Suprapubic skin (tissue), 4 donors: ENCODE data around the gene SYT11. TPM values are rescaled to one million over a fixed set of nuclear protein-coding genes. Genes with fewer than 3 reads are reported as not detected.

ENCODE experiments used
- DNase-seq, 2 donors: peaks; one replicate each; pipeline ENCODE4 v3.0.0-alpha.2; 2019; ENCODE audit warnings: low spot score in 2 of 2
- H3K27ac ChIP-seq: fragments of 200-600 bp; sonication (generic); one replicate; pipeline ENCODE4 v1.5.1; 2019
- H3K27me3 ChIP-seq: fragments of 200-600 bp; sonication (generic); one replicate; pipeline ENCODE4 v1.5.1; 2019
- H3K36me3 ChIP-seq: fragments of 200-600 bp; sonication (generic); one replicate; pipeline ENCODE4 v1.5.1; 2019
- H3K4me1 ChIP-seq: fragments of 200-600 bp; sonication (generic); one replicate; pipeline ENCODE4 v1.5.1; 2019
- H3K4me3 ChIP-seq: fragments of 200-600 bp; sonication (generic); one replicate; pipeline ENCODE4 v1.5.1; 2019; ENCODE audit warnings: mild to moderate bottlenecking
- H3K9me3 ChIP-seq: fragments of 200-600 bp; sonication (generic); one replicate; pipeline ENCODE4 v1.5.1; 2019
- EP300 ChIP-seq: sonication (generic); formaldehyde crosslinking; IDR thresholded peaks from one replicate; pipeline ENCODE4 v1.6.1; 2017; ENCODE audit warnings: antibody characterized with exemption
- POLR2A ChIP-seq, 2 donors: fragments of 450-650 bp; IDR thresholded peaks; one replicate each; pipeline ENCODE4 v1.6.1; 2017; ENCODE audit warnings: antibody characterized with exemption in 2 of 2, mild to moderate bottlenecking in 2 of 2, moderate library complexity in 2 of 2
- POLR2AphosphoS5 ChIP-seq, 3 donors: sonication (generic); formaldehyde crosslinking; IDR thresholded peaks; one replicate each; pipeline ENCODE4 v1.6.1; 2017; ENCODE audit warnings: antibody characterized with exemption in 3 of 3
- WGBS: methylation state at CpG from one replicate; pipeline ENCODE4 v1.1.5; 2018; 5-methylcytosine and 5-hydroxymethylcytosine counted together
- total RNA-seq, 4 donors: library from RNA; depleted of rRNA; stranded (reverse); fragments of >200 nt; gene quantifications; one replicate each; pipeline ENCODE4 v1.1.0, GENCODE V29; 2016
- TF ChIP-seq, protein P1 (sequence below), 2 donors: fragments of 200-600 bp in 1 of 2; fragments of 450-650 bp in 1 of 2; sonication (generic) in 1 of 2; IDR thresholded peaks; one replicate each; pipeline ENCODE4 v1.5.1; 2016 to 2019; ENCODE audit warnings: antibody characterized with exemption in 2 of 2, mild to moderate bottlenecking in 1 of 2, moderate library complexity in 1 of 2

Gene SYT11
- total RNA-seq, 4 donors from 2014 or later, result 2.2 to 3.3 (median 2.7) TPM

GRCh38 chr1:155861896-155862295 is 2.5 kb downstream of the SYT11 start:
- no peak for DNase-seq
- Histone ChIP-seq H3K27me3 (no peaks in the 10 kb centered on the region), H3K9me3 (no peaks in the 10 kb centered on the region), H3K4me3 (no peak overlapping the region), H3K27ac (no peak overlapping the region), H3K4me1 (peaks cover 27% of the 10 kb centered on the region), H3K36me3 (no peaks in the 10 kb centered on the region)
- TF ChIP-seq POLR2A (IDR thresholded peaks at IDR 0.05) (no peak), EP300 (no peak), POLR2AphosphoS5 (IDR thresholded peaks at IDR 0.05) (no peak)
- TF ChIP-seq, protein P1, sequence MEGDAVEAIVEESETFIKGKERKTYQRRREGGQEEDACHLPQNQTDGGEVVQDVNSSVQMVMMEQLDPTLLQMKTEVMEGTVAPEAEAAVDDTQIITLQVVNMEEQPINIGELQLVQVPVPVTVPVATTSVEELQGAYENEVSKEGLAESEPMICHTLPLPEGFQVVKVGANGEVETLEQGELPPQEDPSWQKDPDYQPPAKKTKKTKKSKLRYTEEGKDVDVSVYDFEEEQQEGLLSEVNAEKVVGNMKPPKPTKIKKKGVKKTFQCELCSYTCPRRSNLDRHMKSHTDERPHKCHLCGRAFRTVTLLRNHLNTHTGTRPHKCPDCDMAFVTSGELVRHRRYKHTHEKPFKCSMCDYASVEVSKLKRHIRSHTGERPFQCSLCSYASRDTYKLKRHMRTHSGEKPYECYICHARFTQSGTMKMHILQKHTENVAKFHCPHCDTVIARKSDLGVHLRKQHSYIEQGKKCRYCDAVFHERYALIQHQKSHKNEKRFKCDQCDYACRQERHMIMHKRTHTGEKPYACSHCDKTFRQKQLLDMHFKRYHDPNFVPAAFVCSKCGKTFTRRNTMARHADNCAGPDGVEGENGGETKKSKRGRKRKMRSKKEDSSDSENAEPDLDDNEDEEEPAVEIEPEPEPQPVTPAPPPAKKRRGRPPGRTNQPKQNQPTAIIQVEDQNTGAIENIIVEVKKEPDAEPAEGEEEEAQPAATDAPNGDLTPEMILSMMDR (IDR thresholded peaks at IDR 0.05), result no peak
- WGBS, result 94% methylated on average over 2 of the region's 2 CpGs

DNA sequence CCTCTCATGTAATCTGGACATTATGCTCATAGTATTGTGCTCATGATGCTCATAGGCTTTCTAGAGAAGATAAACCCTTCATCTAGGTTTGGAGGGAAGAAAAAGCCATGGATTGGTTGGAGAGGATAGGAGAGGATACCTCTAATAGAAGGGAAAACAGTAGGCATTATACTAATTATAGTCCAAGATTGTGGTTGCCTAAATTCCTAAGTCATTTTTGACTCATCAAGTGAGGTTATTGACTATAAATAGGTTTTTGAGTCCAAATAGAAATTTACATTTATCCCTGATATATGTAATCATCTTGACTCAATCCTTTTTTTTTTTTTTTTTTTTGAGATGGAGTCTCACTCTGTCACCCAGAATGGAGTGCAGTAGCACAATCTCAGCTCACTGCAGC is 5.0 kb downstream of the SYT11 start:
- no peaks in the 10 kb centered on the region for H3K36me3 ChIP-seq
- no peak overlapping the region for H3K4me3 ChIP-seq
- no peaks in the 10 kb centered on the region for H3K27me3 ChIP-seq
- no peak for DNase-seq
- peaks cover 13% of the 10 kb centered on the region for H3K4me1 ChIP-seq
- TF ChIP-seq POLR2A (IDR thresholded peaks at IDR 0.05) (no peak), EP300 (no peak), POLR2AphosphoS5 (IDR thresholded peaks at IDR 0.05) (no peak)
- TF ChIP-seq, protein P1 (IDR thresholded peaks at IDR 0.05), result no peak
- no peak overlapping the region for H3K27ac ChIP-seq
- H3K9me3 ChIP-seq, result no peaks in the 10 kb centered on the region

GRCh38 chr1:155867766-155868165 is 8.4 kb downstream of the SYT11 start:
- Histone ChIP-seq H3K4me1 (no peaks in the 10 kb centered on the region), H3K36me3 (no peaks in the 10 kb centered on the region), H3K4me3 (no peak overlapping the region), H3K27me3 (no peaks in the 10 kb centered on the region), H3K27ac (no peak overlapping the region), H3K9me3 (no peaks in the 10 kb centered on the region)
- no peak for DNase-seq
- no peak for TF ChIP-seq POLR2A (IDR thresholded peaks at IDR 0.05)
- 93% methylated on average over 8 of the region's 8 CpGs for WGBS

DNA sequence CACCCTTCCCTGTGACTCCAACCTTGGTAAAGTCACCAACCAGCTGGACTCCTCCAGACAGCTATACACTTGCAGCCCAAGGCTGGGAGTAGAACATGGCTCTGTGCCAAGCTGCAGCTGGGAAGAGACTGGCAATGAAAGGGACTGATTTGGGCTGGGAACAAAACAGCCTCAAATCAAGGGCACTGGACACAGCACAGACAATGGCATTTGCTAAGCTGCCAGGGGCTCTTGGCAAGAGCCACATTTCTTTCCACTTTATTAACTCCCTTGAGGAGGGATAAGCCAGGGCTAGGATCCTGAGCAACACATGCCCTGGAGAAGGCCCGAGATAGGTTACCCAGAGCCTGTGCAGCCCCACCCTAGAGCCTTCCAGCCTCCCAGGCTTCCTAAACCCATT is 12.0 kb downstream of the SYT11 start:
- H3K4me3 ChIP-seq, result no peak overlapping the region
- DNase-seq, result no peak
- TF ChIP-seq POLR2AphosphoS5 (IDR thresholded peaks at IDR 0.05) (no peak), EP300 (no peak)
- TF ChIP-seq, protein P1 (IDR thresholded peaks at IDR 0.05), result no peak
- no peaks in the 10 kb centered on the region for H3K36me3 ChIP-seq
- H3K9me3 ChIP-seq, result no peaks in the 10 kb centered on the region
- no peaks in the 10 kb centered on the region for H3K4me1 ChIP-seq
- no CpG with 5 or more reads among the region's 1 CpG for WGBS
- no peak overlapping the region for H3K27ac ChIP-seq
- no peaks in the 10 kb centered on the region for H3K27me3 ChIP-seq

DNA sequence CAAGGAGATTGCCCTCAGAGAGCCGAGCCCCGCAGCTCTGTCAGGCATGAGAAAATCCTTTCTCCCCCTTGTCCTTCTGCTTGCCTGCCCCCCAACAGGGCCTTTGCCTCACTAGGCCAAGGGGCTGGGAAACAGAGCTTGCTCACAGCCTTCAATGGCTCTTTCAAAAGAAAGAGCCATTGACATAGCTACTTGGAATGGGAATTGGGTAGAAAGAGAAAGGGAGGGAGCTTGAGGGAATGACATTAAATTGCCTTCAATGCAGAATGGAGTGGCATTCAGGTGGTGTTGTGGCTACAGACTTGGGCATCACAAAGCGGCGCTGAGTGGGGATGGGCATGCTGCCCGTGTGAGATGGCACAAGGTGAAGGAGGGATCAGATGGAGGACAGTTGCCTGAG is 13.2 kb downstream of the SYT11 start:
- H3K27me3 ChIP-seq, result no peaks in the 10 kb centered on the region
- H3K27ac ChIP-seq, result no peak overlapping the region
- WGBS, result 89% methylated on average over 5 of the region's 5 CpGs
- no peaks in the 10 kb centered on the region for H3K9me3 ChIP-seq
- TF ChIP-seq POLR2AphosphoS5 (IDR thresholded peaks at IDR 0.05) (no peak), EP300 (no peak), POLR2A (IDR thresholded peaks at IDR 0.05) (no peak)
- TF ChIP-seq, protein P1 (IDR thresholded peaks at IDR 0.05), result no peak
- H3K36me3 ChIP-seq, result no peaks in the 10 kb centered on the region
- no peaks in the 10 kb centered on the region for H3K4me1 ChIP-seq
- no peak for DNase-seq
- no peak overlapping the region for H3K4me3 ChIP-seq

DNA sequence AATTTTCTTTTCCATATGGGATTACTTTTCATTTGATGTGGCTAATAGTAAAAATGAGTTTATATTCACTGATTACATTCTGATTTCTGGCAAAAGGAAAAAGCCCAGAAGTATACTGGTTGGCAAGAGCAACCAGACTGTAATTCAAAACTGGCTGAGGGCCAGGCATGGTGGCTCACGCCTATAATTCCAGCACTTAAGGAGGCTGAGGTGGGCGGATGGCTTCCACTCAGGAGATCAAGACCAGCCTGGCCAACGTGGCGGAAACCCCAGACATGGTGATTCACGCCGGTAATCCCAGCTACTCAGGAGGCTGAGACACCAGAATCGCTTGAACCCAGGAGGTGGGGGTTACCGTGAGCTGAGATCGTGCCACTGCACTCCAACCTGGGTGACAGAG is 14.5 kb downstream of the SYT11 start:
- H3K9me3 ChIP-seq, result no peaks in the 10 kb centered on the region
- no peaks in the 10 kb centered on the region for H3K27me3 ChIP-seq
- no peak for TF ChIP-seq POLR2A (IDR thresholded peaks at IDR 0.05)
- TF ChIP-seq EP300, result no peak
- no peak for TF ChIP-seq POLR2AphosphoS5 (IDR thresholded peaks at IDR 0.05)
- TF ChIP-seq, protein P1 (IDR thresholded peaks at IDR 0.05), result no peak
- WGBS, result 70% methylated on average over 9 of the region's 9 CpGs
- no peak overlapping the region for H3K27ac ChIP-seq
- no peak overlapping the region for H3K4me3 ChIP-seq
- H3K36me3 ChIP-seq, result no peaks in the 10 kb centered on the region
- no peak for DNase-seq
- no peaks in the 10 kb centered on the region for H3K4me1 ChIP-seq
